Epidermal melanocyte (primary cell): ENCODE results near the gene TAS2R10.

Source experiments
- DNase-seq: peaks from one replicate; pipeline ENCODE4 v3.0.0; 2011; ENCODE audit warnings: low spot score; ENCODE audit not compliant: insufficient read length

The TAS2R10 gene

DNA sequence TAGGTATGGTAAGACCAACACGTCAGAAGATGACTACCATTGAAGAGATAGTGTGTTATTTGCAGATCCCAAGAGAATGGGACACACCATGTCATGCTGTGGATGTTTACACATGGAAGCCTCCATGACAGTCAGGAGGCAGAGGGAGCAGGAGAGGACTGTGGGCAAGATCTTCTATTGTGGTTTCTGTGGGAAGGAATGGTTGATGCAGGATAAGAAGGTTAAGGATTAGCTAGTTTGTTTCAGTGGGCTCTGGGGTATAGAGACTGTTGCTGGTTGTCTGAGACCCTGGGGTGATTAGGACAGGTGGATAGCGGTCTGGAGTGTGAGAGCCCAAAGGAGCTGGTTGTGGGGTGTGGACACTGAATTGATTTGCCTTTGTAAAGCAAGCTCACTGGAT lies 47.1 kb downstream of the TAS2R10 start:
- DNase-seq, result no peak
